H1 (cell line): ENCODE results near the gene ITGA8. TPM values are rescaled to one million over a fixed set of nuclear protein-coding genes. Genes with fewer than 3 reads are reported as not detected.

Source experiments
- CTBP2 ChIP-seq: IDR thresholded peaks from 2 replicates; pipeline ENCODE4 v1.7.0; 2011; ENCODE audit warnings: borderline replicate concordance, mild to moderate bottlenecking, moderate library complexity, mixed read lengths, low read length; ENCODE audit not compliant: insufficient read depth, insufficient read length
- KDM4A ChIP-seq: IDR thresholded peaks from one replicate; pipeline ENCODE4 v1.7.1; 2012; ENCODE audit warnings: low read depth, mild to moderate bottlenecking, moderate library complexity, low read length, inconsistent platforms; ENCODE audit not compliant: severe bottlenecking
- RNF2 ChIP-seq: fragments of 200-900, 300-1000 bp; sonication (generic); IDR thresholded peaks from 2 replicates; pipeline ENCODE4 v1.7.1; 2016; ENCODE audit warnings: borderline replicate concordance, low read depth, mild to moderate bottlenecking, antibody characterized with exemption, low read length; ENCODE audit not compliant: poor library complexity, severe bottlenecking; ENCODE audit errors: missing control alignments
- polyA plus RNA-seq, 7 experiments: library from polyadenylated mRNA; depleted of rRNA in 3 of 7; stranded (reverse) in 5 of 7; unstranded in 2 of 7; fragments of >200 nt in 5 of 7; fragments of 200-250 nt in 2 of 7; gene quantifications; 1 replicate in 5 of 7; 2 replicates in 1 of 7; 4 replicates in 1 of 7; pipeline versions ENCODE4 v1.2.1 to v1.2.3, GENCODE V29; 2011 to 2013; ENCODE audit warnings: missing spikeins in 2 of 7, mixed read lengths in 2 of 7
- total RNA-seq: library from RNA; stranded (reverse); fragmentation: NEBNext Ultra II Directional; extraction: Animal tissue kit (Norgen Biotek cat#: 25700); gene quantifications from 2 replicates; pipeline ENCODE4 v1.2.1, GENCODE V29; 2021

The ITGA8 gene
- total and polyA plus RNA-seq, 2 of the 8 experiments (the other 6 are each of a cell fraction or from before 2014, with no cell fraction given): not detected

DNA sequence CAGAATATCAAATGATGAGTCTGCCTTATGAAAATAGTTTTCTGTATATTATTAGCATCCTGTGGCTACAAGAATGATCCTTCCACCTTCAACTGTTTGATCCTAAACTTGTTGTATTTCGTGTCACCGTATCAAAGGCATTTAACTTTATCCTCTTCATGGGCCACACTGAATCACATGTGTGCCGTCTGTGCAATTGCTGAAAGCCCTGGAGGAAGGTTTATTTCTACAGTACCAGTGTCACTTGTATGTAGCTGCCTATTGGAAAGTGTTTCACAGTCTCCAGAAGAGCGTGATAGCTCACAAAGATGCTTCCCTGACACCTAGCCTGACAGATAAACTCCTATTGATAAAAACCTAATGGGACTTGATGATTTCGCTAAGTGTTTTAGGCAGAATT, 94.5 kb downstream of the ITGA8 start (continued):
- TF ChIP-seq KDM4A: no peak
- TF ChIP-seq RNF2: no peak
- no peak for TF ChIP-seq CTBP2
